ENCODE results near the gene CDX1. TPM values are rescaled to one million over a fixed set of nuclear protein-coding genes. Genes with fewer than 3 reads are reported as not detected.

Gene CDX1
- not detected in 5 replicates for total RNA-seq (2022; extraction: Qiagen RNA extraction)

DNA sequence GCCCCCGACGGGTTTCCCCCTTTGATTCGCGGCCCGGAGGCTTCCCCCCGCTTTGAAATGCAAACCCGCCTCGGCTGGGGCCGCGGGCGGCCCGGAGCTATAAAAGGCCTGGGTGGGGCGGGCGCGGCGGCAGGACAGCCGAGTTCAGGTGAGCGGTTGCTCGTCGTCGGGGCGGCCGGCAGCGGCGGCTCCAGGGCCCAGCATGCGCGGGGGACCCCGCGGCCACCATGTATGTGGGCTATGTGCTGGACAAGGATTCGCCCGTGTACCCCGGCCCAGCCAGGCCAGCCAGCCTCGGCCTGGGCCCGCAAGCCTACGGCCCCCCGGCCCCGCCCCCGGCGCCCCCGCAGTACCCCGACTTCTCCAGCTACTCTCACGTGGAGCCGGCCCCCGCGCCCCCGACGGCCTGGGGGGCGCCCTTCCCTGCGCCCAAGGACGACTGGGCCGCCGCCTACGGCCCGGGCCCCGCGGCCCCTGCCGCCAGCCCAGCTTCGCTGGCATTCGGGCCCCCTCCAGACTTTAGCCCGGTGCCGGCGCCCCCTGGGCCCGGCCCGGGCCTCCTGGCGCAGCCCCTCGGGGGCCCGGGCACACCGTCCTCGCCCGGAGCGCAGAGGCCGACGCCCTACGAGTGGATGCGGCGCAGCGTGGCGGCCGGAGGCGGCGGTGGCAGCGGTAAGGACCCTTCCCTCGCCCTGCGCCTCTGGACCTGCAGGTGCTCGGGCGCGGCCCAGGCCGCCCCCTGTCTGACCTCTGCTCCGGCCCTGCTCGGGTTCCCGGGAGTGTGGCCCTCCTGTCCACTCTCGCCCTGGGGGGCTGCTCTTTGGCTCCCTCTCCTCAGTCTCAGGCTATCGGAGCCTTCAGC, at the start of gene CDX1:
CDX1 (plus strand) TSS at position 129 of the 862 bp plus-strand sequence; CDS start at position 228, 99 bp downstream.

GRCh38 chr5:150155258-150156026, 11.1 kb upstream of the CDX1 start, which contains the start of gene PDGFRB:
PDGFRB (minus strand) TSS chr5:150155845; CDS start chr5:150137047, 18,798 bp downstream.

DNA sequence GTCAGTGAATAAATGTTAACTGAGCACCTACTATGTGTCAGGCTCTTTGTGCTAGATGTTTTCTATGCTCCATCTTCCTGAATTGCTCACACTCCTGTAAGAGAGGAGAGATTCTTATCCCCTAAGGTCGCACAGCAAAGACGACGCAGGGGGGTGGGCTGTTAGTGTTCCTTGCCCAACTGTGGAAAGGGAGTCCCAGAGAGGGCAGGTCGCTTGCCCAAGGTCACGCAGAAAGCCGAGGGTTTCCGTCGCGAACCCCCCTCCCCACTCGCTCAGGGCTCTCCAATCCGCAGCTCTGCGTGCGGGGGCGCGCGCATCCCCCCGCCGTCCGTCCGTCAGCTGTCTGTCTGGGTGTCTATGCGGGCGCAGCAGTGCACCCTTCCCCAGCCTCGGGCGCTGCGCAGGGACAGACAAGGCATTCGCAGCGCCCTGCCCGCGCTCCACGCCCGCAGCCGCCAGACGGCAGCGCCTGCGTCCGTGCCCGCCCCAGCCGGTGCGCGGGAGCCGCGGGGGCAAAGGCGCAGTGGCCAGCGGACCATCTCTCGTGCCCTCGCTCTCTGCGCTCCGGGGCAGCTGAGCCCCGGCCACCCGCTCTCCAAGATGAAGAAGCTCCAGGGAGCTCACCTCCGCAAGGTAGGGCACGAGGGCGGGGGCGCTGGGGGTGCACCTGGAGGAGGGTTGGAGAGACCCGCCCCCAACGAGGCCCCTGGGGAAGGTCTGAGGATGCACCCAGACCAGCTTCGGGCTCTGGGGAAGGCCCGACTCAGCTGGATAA, 23.3 kb downstream of the CDX1 start, which contains the start of gene SLC6A7:
SLC6A7 (plus strand) TSS at position 335 of the 775 bp plus-strand sequence; CDS start at position 601, 266 bp downstream.

Other genes starting within 250 kb of the CDX1 start
- gene PDE6A, start 222.0 kb upstream of the CDX1 start, total RNA-seq (2022; extraction: Qiagen RNA extraction) = 0.13 to 0.21 TPM (median 0.13 TPM) in 5 replicates
- 26.7 to 44.6 TPM (median 37.1 TPM) in 5 replicates for gene SLC26A2, start 206.0 kb upstream of the CDX1 start, total RNA-seq (2022; extraction: Qiagen RNA extraction)
- gene TIGD6, start 166.1 kb upstream of the CDX1 start, total RNA-seq (2022; extraction: Qiagen RNA extraction) = 4.5 to 5.7 TPM (median 5.2 TPM) in 5 replicates
- 28.9 to 32.3 TPM (median 29.8 TPM) in 5 replicates for gene HMGXB3, start 166.0 kb upstream of the CDX1 start, total RNA-seq (2022; extraction: Qiagen RNA extraction)
- 0.11 to 0.22 TPM (median 0.15 TPM) in 5 replicates for gene CSF1R, start 80.2 kb upstream of the CDX1 start, total RNA-seq (2022; extraction: Qiagen RNA extraction)
- gene PDGFRB, start 10.9 kb upstream of the CDX1 start, total RNA-seq (2022; extraction: Qiagen RNA extraction) = 0.10 to 0.35 TPM (median 0.30 TPM) in 5 replicates
- gene SLC6A7, start 23.3 kb downstream of the CDX1 start, total RNA-seq (2022; extraction: Qiagen RNA extraction) = 0.02 to 0.05 TPM (median 0.03 TPM) in 4 of 5 replicates, not detected in the other
- 0.76 to 1.3 TPM (median 0.86 TPM) in 5 replicates for gene CAMK2A, start 123.0 kb downstream of the CDX1 start, total RNA-seq (2022; extraction: Qiagen RNA extraction)
- 30.7 to 50.7 TPM (median 44.2 TPM) in 5 replicates for gene ARSI, start 136.1 kb downstream of the CDX1 start, total RNA-seq (2022; extraction: Qiagen RNA extraction)
- 71.2 to 88.1 TPM (median 83.5 TPM) in 5 replicates for gene TCOF1, start 190.9 kb downstream of the CDX1 start, total RNA-seq (2022; extraction: Qiagen RNA extraction)
- gene CD74, start 246.1 kb downstream of the CDX1 start, total RNA-seq (2022; extraction: Qiagen RNA extraction) = 0.09 to 0.13 TPM (median 0.10 TPM) in 4 of 5 replicates, not detected in the other